GM21786 (cell line): ENCODE measurements around the gene TFB1M.
A peak's percentile ranks its signal among the peaks of the same experiment; 100 is the strongest.
"Not testable (repeated sequence)": the region's sequence is repeated elsewhere in the genome, so short reads cannot be mapped to it uniquely, and the experiment has no call there.

Source experiments
- ATAC-seq: cut with Tn5 transposase; IDR thresholded peaks from one replicate; pipeline ENCODE4 v1.9.1; 2021; ENCODE audit not compliant: unreplicated experiment

TFB1M gene

DNA sequence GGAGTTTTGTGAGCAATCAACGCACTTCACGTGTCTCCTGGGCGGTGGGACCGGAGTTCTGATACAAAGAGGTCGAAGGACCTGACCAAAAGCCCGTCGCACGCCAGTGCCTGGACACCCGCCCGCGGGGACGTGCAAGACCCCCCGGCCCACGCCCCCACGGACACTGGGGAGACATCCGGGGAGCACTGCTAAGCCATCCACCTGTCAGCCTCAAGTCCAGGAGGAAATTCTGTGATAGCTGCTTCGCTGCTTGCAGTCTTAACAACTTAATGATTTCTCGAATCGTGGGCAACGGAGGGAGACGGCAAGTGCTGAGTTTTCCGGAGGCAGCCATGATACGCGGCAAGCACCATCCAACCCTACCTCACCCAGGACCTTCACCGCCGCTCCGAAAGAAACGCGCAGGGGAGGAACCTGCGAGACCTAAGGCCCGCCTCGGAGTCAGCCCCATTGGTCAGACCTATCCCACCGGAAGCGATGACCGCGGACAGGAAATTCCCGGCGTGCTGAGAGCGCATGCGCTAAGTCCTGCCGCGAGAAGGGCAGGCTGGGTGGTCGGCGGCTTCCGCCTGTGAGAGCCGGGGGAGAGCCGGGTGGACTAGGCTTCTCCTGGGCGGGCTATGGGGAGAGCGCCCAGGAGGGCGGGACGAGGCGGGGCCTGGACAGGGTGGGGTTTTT lies at the start of gene TFB1M:
Gene TFB1M, minus strand, starts transcription at position 393 of the 681 bp plus-strand sequence. Its CDS starts 56 bp downstream, at position 337.
- ATAC-seq, result peak; percentile 94

DNA sequence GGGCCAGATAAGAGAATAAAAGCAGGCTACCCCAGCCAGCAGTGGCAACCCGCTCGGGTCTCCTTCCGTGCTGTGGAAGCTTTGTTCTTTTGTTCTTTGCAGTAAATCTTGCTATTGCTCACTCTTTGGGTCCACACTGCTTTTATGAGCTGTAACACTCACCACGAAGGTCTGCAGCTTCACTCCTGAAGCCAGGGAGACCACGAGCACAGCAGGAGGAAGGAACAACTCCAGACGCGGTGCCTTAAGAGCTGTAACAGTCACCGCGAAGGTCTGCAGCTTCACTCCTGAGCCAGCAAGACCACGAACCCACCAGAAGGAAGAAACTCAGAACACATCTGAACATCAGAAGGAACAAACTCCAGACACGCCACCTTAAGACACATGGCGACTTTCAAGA lies 49.7 kb upstream of the TFB1M start:
- ATAC-seq, result not testable (repeated sequence)

DNA sequence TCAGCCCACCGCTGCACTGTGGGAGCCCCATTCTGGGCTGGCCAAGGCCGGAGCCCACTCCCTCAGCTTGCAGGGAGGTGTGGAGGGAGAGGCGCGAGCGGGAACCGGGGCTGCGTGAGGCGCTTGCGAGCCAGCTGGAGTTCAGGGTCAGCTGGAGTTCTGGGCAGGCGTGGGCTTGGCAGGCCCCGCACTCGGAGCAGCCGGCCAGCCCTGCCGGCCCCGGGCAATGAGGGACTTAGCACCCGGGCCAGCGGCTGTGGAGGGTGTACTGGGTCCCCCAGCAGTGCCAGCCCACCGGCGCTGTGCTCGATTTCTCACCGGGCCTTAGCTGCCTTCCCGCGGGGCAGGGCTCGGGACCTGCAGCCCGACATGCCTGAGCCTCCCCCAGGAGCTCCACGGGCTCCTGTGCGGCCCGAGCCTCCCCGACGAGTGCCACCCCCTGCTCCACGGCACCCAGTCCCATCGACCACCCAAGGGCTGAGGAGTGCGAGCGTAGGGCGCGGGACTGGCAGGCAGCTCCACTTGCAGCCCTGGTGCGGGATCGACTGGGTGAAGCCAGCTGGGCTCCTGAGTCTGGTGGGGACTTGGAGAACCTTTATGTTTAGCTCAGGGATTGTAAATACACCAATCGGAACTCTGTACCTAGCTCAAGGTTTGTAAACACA lies 48.8 kb upstream of the TFB1M start:
- not testable (repeated sequence) for ATAC-seq

DNA sequence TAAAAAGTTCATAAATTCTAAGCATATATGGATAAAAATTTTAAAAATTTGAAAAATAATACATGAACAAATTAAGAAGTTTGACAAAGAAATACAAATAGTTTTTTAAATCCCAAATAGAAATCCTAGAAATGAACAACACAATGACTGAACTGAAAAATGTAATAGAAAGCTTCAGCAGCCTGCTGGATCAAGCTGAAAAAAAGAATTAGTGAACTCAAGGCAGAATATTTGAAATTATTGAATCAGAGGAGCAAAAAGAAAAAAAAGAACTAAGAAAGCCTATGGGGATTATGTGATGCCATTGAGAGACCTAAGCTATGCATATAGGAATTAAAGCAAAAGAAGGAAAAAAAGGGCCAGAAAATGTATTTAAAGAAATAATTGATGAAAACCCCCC lies 39.9 kb upstream of the TFB1M start:
- no peak for ATAC-seq

GRCh38 chr6:155352811-155353210 lies 38.5 kb upstream of the TFB1M start:
- no peak for ATAC-seq

GRCh38 chr6:155352130-155352420 lies 37.8 kb upstream of the TFB1M start:
- no peak for ATAC-seq

- peak; percentile 98 for ATAC-seq
These were observed 37.2 kb upstream of the TFB1M start for GRCh38 chr6:155351273-155352129.

- no peak for ATAC-seq
These were observed 35.7 kb upstream of the TFB1M start for GRCh38 chr6:155349956-155350355.

DNA sequence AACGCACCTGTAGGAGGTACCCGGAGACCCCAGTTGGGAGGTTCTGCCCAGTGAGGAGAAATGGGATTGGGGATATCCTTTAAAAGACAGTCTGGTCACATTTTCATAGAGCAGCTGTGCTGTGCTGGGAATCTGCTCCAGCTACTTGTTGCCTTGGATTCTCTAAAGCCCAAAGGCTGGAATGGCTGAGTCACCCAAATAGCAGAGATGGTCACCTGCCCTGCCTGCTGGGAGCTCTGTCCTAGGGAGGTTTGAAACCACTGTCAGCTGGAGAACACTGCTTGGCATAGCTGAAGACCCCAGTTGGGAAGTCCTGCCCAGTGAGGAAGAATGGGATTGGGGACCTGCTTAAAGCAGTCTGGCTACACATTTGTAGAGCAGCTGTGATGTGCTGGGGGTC lies 34.8 kb upstream of the TFB1M start:
- no peak for ATAC-seq

- ATAC-seq, result no peak
These were observed 33.5 kb upstream of the TFB1M start for GRCh38 chr6:155347800-155348199.

DNA sequence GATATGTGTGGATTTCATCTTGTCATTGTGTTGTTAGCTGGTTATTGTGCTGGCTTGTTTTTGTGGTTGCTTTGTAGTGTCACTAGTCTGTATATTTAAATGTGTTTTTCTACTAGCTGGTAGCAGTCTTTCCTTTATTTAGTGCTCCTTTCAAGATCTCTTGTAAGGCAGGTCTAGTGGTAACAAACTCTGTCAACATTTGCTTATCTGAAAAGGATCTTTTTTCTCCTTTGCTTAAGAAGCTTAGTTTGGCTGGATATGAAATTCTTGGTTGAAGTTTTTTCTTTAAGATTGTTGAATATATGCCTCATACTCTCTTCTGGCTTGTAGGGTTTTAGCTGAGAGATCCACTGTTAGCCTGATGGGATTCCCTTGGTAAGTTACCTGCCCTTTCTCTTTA lies 32.7 kb upstream of the TFB1M start:
- no peak for ATAC-seq

DNA sequence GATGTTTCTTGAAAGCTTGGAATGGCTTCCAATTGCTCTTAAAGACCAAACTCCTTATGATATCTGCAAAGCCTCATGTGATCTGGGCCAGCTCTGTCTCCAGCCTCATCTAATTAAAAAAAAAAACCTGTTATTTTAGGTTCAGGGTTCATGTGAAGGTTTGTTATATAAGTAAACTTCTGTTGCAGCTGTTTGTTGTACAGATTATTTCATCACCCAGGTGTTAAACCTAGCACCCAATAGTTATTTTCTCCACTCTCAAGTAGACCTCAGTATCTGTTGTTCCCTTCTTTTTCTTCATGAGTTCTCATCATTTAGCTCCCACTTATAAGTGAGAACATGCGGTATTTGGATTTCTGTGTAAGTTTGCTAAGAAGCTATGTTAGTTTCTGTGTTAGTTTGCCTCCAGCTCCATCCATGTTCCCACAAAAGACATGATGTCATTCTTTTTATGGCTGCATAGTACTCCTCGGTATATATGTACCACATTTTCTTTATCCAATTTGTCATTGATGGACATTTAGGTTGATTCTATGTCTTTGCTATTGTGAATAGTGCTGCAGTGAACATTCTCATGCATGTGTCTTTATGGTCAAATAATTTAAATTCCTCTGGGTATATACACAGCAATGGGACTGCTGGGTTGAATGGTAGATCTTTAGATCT lies 30.2 kb upstream of the TFB1M start:
- ATAC-seq, result no peak

GRCh38 chr6:155341130-155341828 lies 27.0 kb upstream of the TFB1M start:
- peak; percentile 47 for ATAC-seq

- ATAC-seq, result peak; percentile 32
These were observed 26.3 kb upstream of the TFB1M start for GRCh38 chr6:155340464-155341129.

GRCh38 chr6:155339929-155340328 lies 25.6 kb upstream of the TFB1M start:
- not testable (repeated sequence) for ATAC-seq

DNA sequence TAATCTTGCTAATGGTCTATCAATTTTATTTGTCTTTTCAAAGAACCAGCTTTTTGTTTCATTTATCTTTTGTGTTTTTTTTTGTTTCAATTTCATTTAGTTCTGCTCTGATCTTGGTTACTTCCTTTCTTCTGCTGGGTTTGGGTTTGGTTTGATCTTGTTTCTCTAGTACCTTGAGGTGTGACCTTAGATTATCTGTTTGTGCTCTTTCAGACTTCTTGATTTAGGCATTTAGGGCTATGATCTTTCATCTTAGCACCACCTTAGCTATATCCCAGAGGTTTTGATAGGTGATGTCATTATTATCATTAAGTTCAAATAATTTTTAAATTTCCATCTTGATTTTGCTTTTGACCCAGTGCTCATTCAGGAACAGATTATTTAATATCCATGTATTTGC lies 24.0 kb upstream of the TFB1M start:
- not testable (repeated sequence) for ATAC-seq

GRCh38 chr6:155335265-155335664 lies 21.0 kb upstream of the TFB1M start:
- no peak for ATAC-seq

- not testable (repeated sequence) for ATAC-seq
These were observed 19.8 kb upstream of the TFB1M start for GRCh38 chr6:155334073-155334472.

DNA sequence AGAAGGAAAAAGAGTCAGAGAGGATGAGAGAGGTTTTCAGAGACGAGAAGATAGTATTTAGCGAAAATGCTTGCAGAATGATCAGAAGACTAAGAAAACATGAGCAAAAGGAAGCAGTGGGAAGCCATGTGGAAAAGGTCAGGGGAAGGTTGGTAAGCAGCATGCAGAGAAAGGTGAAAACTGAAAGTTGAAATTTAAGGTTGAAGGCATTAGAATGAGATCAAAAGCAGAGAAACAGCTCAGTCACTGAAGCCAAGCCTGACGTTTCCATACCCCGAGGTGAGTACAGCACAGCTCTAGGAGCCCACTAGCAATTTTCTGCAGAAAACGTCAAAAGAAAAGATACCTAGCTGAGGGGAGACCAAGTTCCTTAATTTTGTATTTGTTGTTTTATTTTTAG lies 19.1 kb upstream of the TFB1M start:
- peak; percentile 95 for ATAC-seq

DNA sequence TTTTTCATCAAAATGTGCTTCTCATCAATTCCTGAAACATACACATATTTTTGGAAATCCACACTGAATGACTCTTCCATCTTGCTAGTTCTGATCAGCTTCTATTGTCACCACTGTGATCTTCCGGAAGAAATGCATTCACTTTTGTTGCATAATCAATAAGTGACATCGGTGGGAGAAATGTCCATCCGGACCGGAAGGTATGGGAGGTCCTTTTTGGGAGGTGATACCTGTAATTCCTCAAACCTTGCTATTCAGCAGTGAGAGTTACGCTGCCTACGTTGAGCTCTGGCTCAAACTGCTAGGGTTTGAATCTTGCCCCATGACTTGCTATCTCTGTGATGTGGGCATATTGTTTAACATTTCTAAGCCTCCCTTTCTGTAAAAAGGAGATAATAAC lies 16.6 kb upstream of the TFB1M start:
- ATAC-seq, result no peak
